Tibial artery (tissue), 4 donors: ENCODE results near the gene F2RL2.
A peak's percentile ranks its signal among the peaks of the same experiment; 100 is the strongest.

Experiments used
- DNase-seq, 2 donors: peaks; one replicate each; pipeline ENCODE4 v3.0.0-alpha.2; 2019
- H3K27ac ChIP-seq, 2 donors: fragments of 200-600 bp; sonication (generic) in 1 of 2; 1 replicate in 1 of 2; 2 replicates in 1 of 2; pipeline ENCODE4 v1.5.1; 2018 to 2019; ENCODE audit warnings: mild to moderate bottlenecking in 1 of 2
- H3K27me3 ChIP-seq, 2 donors: fragments of 200-600 bp; sonication (generic) in 1 of 2; one replicate each; pipeline versions ENCODE4 v1.5.1 to v1.6.0; 2016 to 2019
- H3K36me3 ChIP-seq, 3 donors: fragments of 200-600 bp; sonication (generic) in 2 of 3; one replicate each; pipeline ENCODE4 v1.5.1; 2016 to 2019; ENCODE audit warnings: mild to moderate bottlenecking in 2 of 3
- H3K4me1 ChIP-seq, 4 donors: fragments of 200-600 bp; sonication (generic) in 2 of 4; 1 replicate in 3 of 4; 2 replicates in 1 of 4; pipeline ENCODE4 v1.5.1; 2016 to 2019
- H3K4me3 ChIP-seq, 2 donors: fragments of 200-600 bp; sonication (generic) in 1 of 2; 1 replicate in 1 of 2; 2 replicates in 1 of 2; pipeline ENCODE4 v1.5.1; 2018 to 2019; ENCODE audit warnings: mild to moderate bottlenecking in 2 of 2
- H3K9me3 ChIP-seq, 3 donors: fragments of 200-600 bp; sonication (generic) in 1 of 3; one replicate each; pipeline ENCODE4 v1.5.1; 2016 to 2019
- CTCF ChIP-seq, 2 experiments: fragments of 200-600 bp in 1 of 2; fragments of 450-650 bp in 1 of 2; IDR thresholded peaks; one replicate each; pipeline ENCODE4 v1.5.1; 2017 to 2019; ENCODE audit warnings: antibody characterized with exemption in 2 of 2, mild to moderate bottlenecking in 1 of 2, moderate library complexity in 1 of 2
- intact Hi-C: fragments of 100-400 bp; cut with DNase I; formaldehyde crosslinking; loops from one replicate; pipeline ENCODE4 v1.15.0; 2023; ENCODE audit warnings: low total_unique reads

F2RL2 gene

GRCh38 chr5:76652809-76653414, 29.7 kb upstream of the F2RL2 start:
- H3K4me3 ChIP-seq, result no peak overlapping the region
- DNase-seq, result no peak
- H3K27ac ChIP-seq, result no peak overlapping the region
- intact Hi-C loops, result no loop called here
- no peaks in the 10 kb centered on the region for H3K36me3 ChIP-seq
- no peak for TF ChIP-seq CTCF (IDR thresholded peaks at IDR 0.05)
- H3K4me1 ChIP-seq, result no peaks in the 10 kb centered on the region
- no peaks in the 10 kb centered on the region for H3K27me3 ChIP-seq
- H3K9me3 ChIP-seq, result peaks cover 0 to 15% (median 14%) of the 10 kb centered on the region in 3 donors

- intact Hi-C loops, result no loop called here
- Histone ChIP-seq H3K27me3 (no peaks in the 10 kb centered on the region), H3K36me3 (no peaks in the 10 kb centered on the region), H3K27ac (no peak overlapping the region), H3K9me3 (peaks cover 0 to 15% (median 14%) of the 10 kb centered on the region in 3 donors), H3K4me3 (no peak overlapping the region), H3K4me1 (no peaks in the 10 kb centered on the region)
- TF ChIP-seq CTCF (IDR thresholded peaks at IDR 0.05), result no peak
- no peak for DNase-seq
These were observed 25.9 kb upstream of the F2RL2 start for GRCh38 chr5:76649140-76649539.

- H3K27ac ChIP-seq, result no peak overlapping the region
- DNase-seq, result no peak
- no peaks in the 10 kb centered on the region for H3K27me3 ChIP-seq
- intact Hi-C loops, result no loop called here
- no peaks in the 10 kb centered on the region for H3K4me1 ChIP-seq
- no peaks in the 10 kb centered on the region for H3K36me3 ChIP-seq
- no peak overlapping the region for H3K4me3 ChIP-seq
- no peaks in the 10 kb centered on the region for H3K9me3 ChIP-seq
- no peak for TF ChIP-seq CTCF (IDR thresholded peaks at IDR 0.05)
These were observed 20.2 kb upstream of the F2RL2 start for GRCh38 chr5:76643371-76643770.

- no peak for TF ChIP-seq CTCF (IDR thresholded peaks at IDR 0.05)
- no peak overlapping the region for H3K27ac ChIP-seq
- H3K9me3 ChIP-seq, result no peaks in the 10 kb centered on the region
These were observed 19.3 kb upstream of the F2RL2 start for GRCh38 chr5:76642390-76643040.

GRCh38 chr5:76641514-76642120, 18.4 kb upstream of the F2RL2 start:
- intact Hi-C loops, result no loop called here
- no peaks in the 10 kb centered on the region for H3K4me1 ChIP-seq
- no peaks in the 10 kb centered on the region for H3K9me3 ChIP-seq
- peak; percentile 46 to 55 for TF ChIP-seq CTCF (IDR thresholded peaks at IDR 0.05)
- no peaks in the 10 kb centered on the region for H3K27me3 ChIP-seq
- H3K4me3 ChIP-seq, result no peak overlapping the region
- H3K36me3 ChIP-seq, result no peaks in the 10 kb centered on the region
- DNase-seq, result peak in 1 of 2 donors; percentile 79
- no peak overlapping the region for H3K27ac ChIP-seq

More at GRCh38 chr5:76642390-76643040, 19.3 kb upstream of the F2RL2 start:
- DNase-seq, result no peak
- no peak overlapping the region for H3K4me3 ChIP-seq
- H3K27me3 ChIP-seq, result no peaks in the 10 kb centered on the region
- no peaks in the 10 kb centered on the region for H3K36me3 ChIP-seq
- H3K4me1 ChIP-seq, result no peaks in the 10 kb centered on the region
- intact Hi-C loops, result no loop called here
